Esophagus squamous epithelium (tissue), 4 donors: Measurements from ENCODE around the gene MAG.

Experiments used
- CTCF ChIP-seq, 6 experiments: fragments of 450-650 bp in 4 of 6; fragments of 200-600 bp in 2 of 6; sonication (generic) in 2 of 6; IDR thresholded peaks; one replicate each; pipeline ENCODE4 v1.5.1; 2016 to 2019; ENCODE audit warnings: antibody characterized with exemption in 6 of 6, mild to moderate bottlenecking in 4 of 6, moderate library complexity in 4 of 6
- POLR2A ChIP-seq, 4 donors: fragments of 450-650 bp; IDR thresholded peaks; one replicate each; pipeline ENCODE4 v1.6.1; 2017; ENCODE audit warnings: antibody characterized with exemption in 4 of 4, mild to moderate bottlenecking in 4 of 4, moderate library complexity in 3 of 4

GRCh38 chr19:35265126-35265899 is 26.6 kb upstream of the MAG start:
- TF ChIP-seq CTCF (IDR thresholded peaks at IDR 0.05): no peak
- TF ChIP-seq POLR2A (IDR thresholded peaks at IDR 0.05): no peak
